Neutrophil (primary cell): ENCODE data around the gene LDB3.

Experiments
- H3K27ac ChIP-seq: fragments of 200-600 bp; sonication (generic); 2 replicates; pipeline ENCODE4 v1.5.1; 2016; ENCODE audit warnings: mild to moderate bottlenecking, moderate library complexity
- H3K27me3 ChIP-seq: fragments of 200-600 bp; sonication (generic); 2 replicates; pipeline ENCODE4 v1.6.0; 2016; ENCODE audit warnings: mild to moderate bottlenecking
- H3K36me3 ChIP-seq: fragments of 200-600 bp; sonication (generic); 2 replicates; pipeline ENCODE4 v1.5.1; 2017
- H3K4me1 ChIP-seq, 2 experiments: fragments of 200-600 bp in 1 of 2; sonication (generic) in 1 of 2; 1 replicate in 1 of 2; 2 replicates in 1 of 2; pipeline versions ENCODE4 v1.5.1 to v1.6.1; 2013 to 2016; ENCODE audit warnings: low read depth in 1 of 2, low read length in 1 of 2, mild to moderate bottlenecking in 1 of 2, moderate library complexity in 1 of 2; ENCODE audit not compliant: control insufficient read depth in 1 of 2, insufficient read depth in 1 of 2
- H3K4me3 ChIP-seq, 2 experiments: fragments of 200-600 bp in 1 of 2; sonication (generic) in 1 of 2; 1 replicate in 1 of 2; 2 replicates in 1 of 2; pipeline ENCODE4 v1.5.1; 2013 to 2016; ENCODE audit warnings: low read depth in 1 of 2, low read length in 1 of 2, mild to moderate bottlenecking in 1 of 2, moderate library complexity in 1 of 2
- H3K9me3 ChIP-seq: fragments of 200-600 bp; sonication (generic); 2 replicates; pipeline ENCODE4 v1.5.1; 2016
- TF ChIP-seq, protein P1 (sequence below): fragments of 200-600 bp; sonication (generic); IDR thresholded peaks from 2 replicates; pipeline ENCODE4 v1.5.1; 2016; ENCODE audit warnings: antibody characterized with exemption

LDB3 gene

DNA sequence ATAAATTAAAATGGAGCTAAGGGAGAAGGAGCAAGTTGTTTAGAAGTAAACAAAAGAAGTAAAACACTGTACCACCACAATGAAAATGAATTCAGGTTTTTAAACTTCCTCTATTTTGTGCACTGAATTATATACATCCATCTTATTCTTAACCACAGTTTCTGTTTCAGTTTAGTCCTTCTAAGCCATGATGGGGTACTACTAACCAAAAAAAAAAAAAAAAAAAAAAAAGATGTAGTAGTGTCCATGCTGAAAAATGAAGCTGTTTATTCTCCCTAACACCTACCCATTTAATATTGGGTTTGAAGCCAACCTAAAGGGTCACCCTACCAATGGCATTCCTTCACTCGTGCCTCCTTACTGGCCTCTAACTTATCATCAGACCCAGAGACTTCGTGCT, 84.7 kb downstream of the LDB3 start:
- H3K36me3 ChIP-seq: no peaks in the 10 kb centered on the region
- peaks cover 84% of the 10 kb centered on the region for H3K27me3 ChIP-seq
- H3K27ac ChIP-seq: no peak overlapping the region
- TF ChIP-seq, protein P1, sequence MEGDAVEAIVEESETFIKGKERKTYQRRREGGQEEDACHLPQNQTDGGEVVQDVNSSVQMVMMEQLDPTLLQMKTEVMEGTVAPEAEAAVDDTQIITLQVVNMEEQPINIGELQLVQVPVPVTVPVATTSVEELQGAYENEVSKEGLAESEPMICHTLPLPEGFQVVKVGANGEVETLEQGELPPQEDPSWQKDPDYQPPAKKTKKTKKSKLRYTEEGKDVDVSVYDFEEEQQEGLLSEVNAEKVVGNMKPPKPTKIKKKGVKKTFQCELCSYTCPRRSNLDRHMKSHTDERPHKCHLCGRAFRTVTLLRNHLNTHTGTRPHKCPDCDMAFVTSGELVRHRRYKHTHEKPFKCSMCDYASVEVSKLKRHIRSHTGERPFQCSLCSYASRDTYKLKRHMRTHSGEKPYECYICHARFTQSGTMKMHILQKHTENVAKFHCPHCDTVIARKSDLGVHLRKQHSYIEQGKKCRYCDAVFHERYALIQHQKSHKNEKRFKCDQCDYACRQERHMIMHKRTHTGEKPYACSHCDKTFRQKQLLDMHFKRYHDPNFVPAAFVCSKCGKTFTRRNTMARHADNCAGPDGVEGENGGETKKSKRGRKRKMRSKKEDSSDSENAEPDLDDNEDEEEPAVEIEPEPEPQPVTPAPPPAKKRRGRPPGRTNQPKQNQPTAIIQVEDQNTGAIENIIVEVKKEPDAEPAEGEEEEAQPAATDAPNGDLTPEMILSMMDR: no peak
- H3K4me1 ChIP-seq: peaks cover 11 to 18% of the 10 kb centered on the region in 2 experiments
- no peak overlapping the region for H3K4me3 ChIP-seq
- no peaks in the 10 kb centered on the region for H3K9me3 ChIP-seq

DNA sequence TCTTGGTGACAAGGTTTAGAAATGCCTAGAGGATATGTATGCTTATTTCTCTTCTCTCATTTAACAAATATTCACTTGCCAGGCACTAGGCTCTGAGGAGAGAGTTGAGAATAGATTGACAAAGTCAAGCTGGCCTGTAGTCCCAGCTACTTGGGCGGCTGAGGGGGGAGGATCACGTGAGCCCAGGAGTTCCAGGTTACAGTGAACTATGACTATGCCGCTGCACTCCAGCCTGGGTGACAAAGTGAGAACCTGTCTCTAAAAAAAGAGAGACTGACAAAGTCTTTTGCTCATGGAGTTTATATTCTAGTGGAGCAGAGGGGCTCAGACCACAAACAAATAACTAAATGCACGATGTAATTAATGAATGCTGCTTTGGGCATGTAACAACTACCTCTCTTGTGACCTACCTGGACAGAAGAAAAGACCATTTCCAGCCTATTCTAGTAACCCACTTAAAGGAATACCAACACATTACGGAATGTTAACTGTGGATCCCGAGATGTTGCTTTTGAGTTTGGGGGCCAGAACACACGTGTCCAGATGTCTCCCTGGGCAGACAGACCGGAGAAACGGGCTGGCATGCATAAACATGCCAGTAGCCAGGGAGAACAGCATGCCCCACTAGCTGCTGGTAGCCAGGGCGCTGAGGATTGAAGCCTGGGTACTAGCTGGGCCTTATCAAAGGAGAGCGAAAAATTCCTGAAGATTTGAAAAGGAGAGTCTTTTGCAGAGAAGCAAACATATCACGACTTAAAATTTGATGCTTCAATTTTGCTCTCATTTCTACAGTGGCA, 85.5 kb downstream of the LDB3 start:
- Histone ChIP-seq H3K27me3 (peaks cover 84% of the 10 kb centered on the region), H3K4me1 (peaks cover 11 to 18% of the 10 kb centered on the region in 2 experiments), H3K4me3 (no peak overlapping the region), H3K27ac (no peak overlapping the region), H3K36me3 (no peaks in the 10 kb centered on the region), H3K9me3 (no peaks in the 10 kb centered on the region)
- TF ChIP-seq, protein P1: no peak

DNA sequence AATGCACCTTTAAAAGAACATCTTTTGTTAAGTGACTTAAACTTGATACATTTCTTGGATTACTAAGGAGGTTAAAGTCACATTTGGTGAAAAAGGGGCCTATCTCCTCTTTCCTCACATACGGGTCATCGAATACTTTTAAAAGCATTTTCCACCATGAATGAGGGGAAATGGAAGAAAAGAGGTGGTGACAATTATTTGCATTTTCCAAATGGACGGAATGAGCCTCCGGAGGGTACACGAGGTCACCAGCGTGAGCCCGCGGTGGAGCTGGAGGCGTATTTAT, 87.1 kb downstream of the LDB3 start:
- Histone ChIP-seq H3K27me3 (peaks cover 86% of the 10 kb centered on the region), H3K36me3 (no peaks in the 10 kb centered on the region), H3K9me3 (no peaks in the 10 kb centered on the region), H3K4me1 (peaks cover 11 to 18% of the 10 kb centered on the region in 2 experiments), H3K4me3 (peak overlapping the region; percentile 43 to 62), H3K27ac (no peak overlapping the region)
- TF ChIP-seq, protein P1: no peak

DNA sequence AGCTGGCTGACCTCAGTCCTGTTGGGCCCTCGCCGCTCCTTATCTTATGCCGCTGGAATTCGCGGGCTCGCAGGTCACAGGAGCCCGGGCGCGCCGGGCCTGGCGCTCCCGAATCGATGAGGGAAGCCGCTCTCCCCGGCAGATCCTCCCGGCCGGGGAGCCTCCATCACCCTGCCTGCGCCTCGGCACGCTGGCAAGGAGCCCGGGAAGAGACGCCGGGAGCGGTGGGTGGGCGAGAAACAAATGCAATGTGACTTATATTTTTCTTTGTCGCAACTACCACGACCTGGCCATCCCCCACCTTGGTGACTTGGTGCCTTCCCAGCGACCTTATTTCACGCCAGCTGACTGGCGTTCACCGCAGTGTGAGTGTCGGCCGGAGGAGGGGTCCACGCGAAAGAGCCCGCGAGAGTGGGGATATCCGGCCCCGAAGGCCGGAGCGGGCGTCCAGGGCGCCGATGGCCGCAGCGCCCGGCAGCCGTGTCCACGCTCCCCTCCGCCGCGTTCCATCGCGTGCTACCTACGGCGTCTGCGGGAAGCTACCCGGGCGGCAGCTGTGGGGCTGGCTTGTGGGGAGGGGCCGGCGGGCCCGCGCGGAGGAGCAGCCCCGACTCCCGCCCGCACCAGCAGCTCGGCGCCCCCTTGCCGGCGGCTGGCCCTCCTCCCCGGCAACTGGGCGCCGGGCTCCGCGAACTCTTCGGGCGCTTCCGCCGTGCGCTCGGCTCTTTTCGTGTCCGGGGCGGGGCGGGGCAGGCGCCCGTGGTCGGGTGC, 87.6 kb downstream of the LDB3 start:
- Histone ChIP-seq H3K9me3 (no peaks in the 10 kb centered on the region), H3K4me3 (peak overlapping the region; percentile 43 to 62), H3K4me1 (peaks cover 11 to 18% of the 10 kb centered on the region in 2 experiments), H3K27ac (no peak overlapping the region), H3K27me3 (peaks cover 88% of the 10 kb centered on the region), H3K36me3 (no peaks in the 10 kb centered on the region)
- TF ChIP-seq, protein P1: no peak

DNA sequence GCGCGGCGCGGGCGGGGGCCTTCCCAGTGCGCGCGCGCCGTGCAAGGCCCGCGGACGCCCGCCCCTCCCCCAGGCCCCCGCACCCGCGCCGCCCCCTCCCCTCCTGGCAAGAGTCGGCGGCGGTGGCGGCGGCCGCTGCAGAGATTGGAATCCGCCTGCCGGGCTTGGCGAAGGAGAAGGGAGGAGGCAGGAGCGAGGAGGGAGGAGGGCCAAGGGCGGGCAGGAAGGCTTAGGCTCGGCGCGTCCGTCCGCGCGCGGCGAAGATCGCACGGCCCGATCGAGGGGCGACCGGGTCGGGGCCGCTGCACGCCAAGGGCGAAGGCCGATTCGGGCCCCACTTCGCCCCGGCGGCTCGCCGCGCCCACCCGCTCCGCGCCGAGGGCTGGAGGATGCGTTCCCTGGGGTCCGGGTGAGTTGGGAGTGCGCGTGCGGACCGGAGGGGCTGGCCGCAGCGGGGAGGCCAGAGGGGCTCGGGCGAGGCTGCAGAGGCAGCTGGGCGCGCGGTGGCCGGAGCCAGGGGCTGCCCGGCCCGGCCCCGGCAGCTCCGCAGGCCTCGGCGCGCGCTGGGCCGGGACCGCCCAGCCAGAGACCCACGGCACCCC, 88.3 kb downstream of the LDB3 start, which contains the start of gene BMPR1A:
BMPR1A (plus strand) TSS at position 109 of the 602 bp plus-strand sequence. CDS start 119,400 bp downstream, outside the sequence.
- Histone ChIP-seq H3K27me3 (peaks cover 95% of the 10 kb centered on the region), H3K4me3 (peak within 1 kb of the TSS; percentile 43 to 62), H3K4me1 (peaks cover 11 to 18% of the 10 kb centered on the region in 2 experiments), H3K9me3 (no peaks in the 10 kb centered on the region), H3K27ac (no peak within 1 kb of the TSS), H3K36me3 (no peaks in the 10 kb centered on the region)
- TF ChIP-seq, protein P1: no peak
